MM.1S (cell line): ENCODE results near the gene LRRC45.

ENCODE experiments used
- DNase-seq: peaks from one replicate; pipeline ENCODE4 v3.0.0-alpha.2; 2015
- H2AFZ ChIP-seq: fragments of 300-600 bp; sonication (generic); 2 replicates; pipeline ENCODE4 v1.6.0; 2016; ENCODE audit warnings: antibody characterized with exemption, low read length
- H3F3A ChIP-seq: fragments of 300-600 bp; sonication (generic); 2 replicates; pipeline ENCODE4 v1.6.1; 2016; ENCODE audit warnings: mild to moderate bottlenecking, antibody characterized with exemption, low read length, moderate library complexity, mixed read lengths; ENCODE audit not compliant: insufficient read depth
- H3K27ac ChIP-seq: fragments of 300-600 bp; sonication (generic); 2 replicates; pipeline ENCODE4 v1.5.1; 2016; ENCODE audit warnings: mild to moderate bottlenecking, low read length
- H3K27me3 ChIP-seq: fragments of 300-600 bp; sonication (generic); replicated peaks from 2 replicates; pipeline ENCODE4 v1.6.0; 2016; ENCODE audit warnings: low read length; ENCODE audit not compliant: insufficient read depth
- H3K36me3 ChIP-seq: fragments of 300-600 bp; sonication (generic); replicated peaks from 2 replicates; pipeline ENCODE4 v1.6.1; 2016; ENCODE audit warnings: mild to moderate bottlenecking, low read length, mixed read lengths; ENCODE audit not compliant: insufficient read depth
- H3K4me1 ChIP-seq: fragments of 300-600 bp; sonication (generic); 2 replicates; pipeline ENCODE4 v1.6.1; 2016; ENCODE audit warnings: low read length, mixed read lengths
- H3K4me2 ChIP-seq: fragments of 300-600 bp; sonication (generic); 2 replicates; pipeline ENCODE4 v1.6.0; 2016; ENCODE audit warnings: low read depth, low read length
- H3K4me3 ChIP-seq: fragments of 300-600 bp; sonication (generic); 2 replicates; pipeline ENCODE4 v1.5.1; 2016; ENCODE audit warnings: low read length, mixed read lengths
- H3K79me2 ChIP-seq: fragments of 300-600 bp; sonication (generic); 2 replicates; pipeline ENCODE4 v1.6.1; 2016; ENCODE audit warnings: mixed run types, low read length, mixed read lengths
- H3K9ac ChIP-seq: fragments of 300-600 bp; sonication (generic); 2 replicates; pipeline ENCODE4 v1.6.1; 2016; ENCODE audit warnings: low read length, mixed read lengths
- H3K9me2 ChIP-seq: fragments of 300-600 bp; sonication (generic); replicated peaks from 2 replicates; pipeline ENCODE4 v1.6.1; 2016; ENCODE audit warnings: mild to moderate bottlenecking, low read length, mixed read lengths; ENCODE audit not compliant: insufficient read depth
- H3K9me3 ChIP-seq: fragments of 300-600 bp; sonication (generic); replicated peaks from 2 replicates; pipeline ENCODE4 v1.6.1; 2016; ENCODE audit warnings: mild to moderate bottlenecking, low read length, mixed read lengths; ENCODE audit not compliant: insufficient read depth
- H4K20me1 ChIP-seq: fragments of 300-600 bp; sonication (generic); 2 replicates; pipeline ENCODE4 v1.6.1; 2016; ENCODE audit warnings: mild to moderate bottlenecking, low read length, moderate library complexity, mixed read lengths; ENCODE audit not compliant: insufficient read depth
- CTCF ChIP-seq: fragments of 300-600 bp; sonication (generic); IDR thresholded peaks from 2 replicates; pipeline ENCODE4 v1.5.1; 2016; ENCODE audit warnings: antibody characterized with exemption, low read length, mixed read lengths
- EZH2 ChIP-seq: fragments of 300-600 bp; sonication (generic); optimal IDR thresholded peaks from 2 replicates; pipeline ENCODE3; 2017; ENCODE audit warnings: low read depth, mild to moderate bottlenecking, antibody characterized with exemption, low read length, mixed read lengths
- EZH2phosphoT487 ChIP-seq: fragments of 300-600 bp; sonication (generic); IDR thresholded peaks from 2 replicates; pipeline ENCODE4 v1.6.1; 2018; ENCODE audit warnings: antibody characterized with exemption, low read length

LRRC45 gene

GRCh38 chr17:82079001-82079677, 56.0 kb downstream of the LRRC45 start:
- H4K20me1 ChIP-seq = no peaks in the 10 kb centered on the region

GRCh38 chr17:82080048-82080788, 57.1 kb downstream of the LRRC45 start:
- Histone ChIP-seq H3K27ac (no peak overlapping the region), H3K9ac (no peak overlapping the region), H3K4me2 (no peak overlapping the region), H3K36me3 (peaks cover 13% of the 10 kb centered on the region), H3K4me3 (no peak overlapping the region), H3K4me1 (no peaks in the 10 kb centered on the region), H2AFZ (no peak overlapping the region), H3K9me3 (no peaks in the 10 kb centered on the region), H3K27me3 (no peaks in the 10 kb centered on the region), H4K20me1 (no peaks in the 10 kb centered on the region), H3K9me2 (no peaks in the 10 kb centered on the region), H3K79me2 (no peaks in the 10 kb centered on the region), H3F3A (peaks cover 3% of the 10 kb centered on the region; the same call in 1 of the 2 replicates)
- DNase-seq = no peak
- TF ChIP-seq EZH2 = no peak
- no peak for TF ChIP-seq CTCF
- TF ChIP-seq EZH2phosphoT487 = no peak

More at GRCh38 chr17:82079001-82079677, 56.0 kb downstream of the LRRC45 start:
- no peak overlapping the region for H3K9ac ChIP-seq
- no peak overlapping the region for H2AFZ ChIP-seq
- H3F3A ChIP-seq = peaks cover 3% of the 10 kb centered on the region; the same call in 1 of the 2 replicates
- H3K27ac ChIP-seq = no peak overlapping the region
- peaks cover 11% of the 10 kb centered on the region for H3K36me3 ChIP-seq
- H3K4me1 ChIP-seq = no peaks in the 10 kb centered on the region
- no peak overlapping the region for H3K4me2 ChIP-seq
- DNase-seq = no peak
- H3K79me2 ChIP-seq = no peaks in the 10 kb centered on the region
- H3K9me3 ChIP-seq = no peaks in the 10 kb centered on the region
- H3K9me2 ChIP-seq = no peaks in the 10 kb centered on the region
- no peak for TF ChIP-seq EZH2phosphoT487
- TF ChIP-seq CTCF = no peak
- TF ChIP-seq EZH2 = no peak
- no peaks in the 10 kb centered on the region for H3K27me3 ChIP-seq
- H3K4me3 ChIP-seq = no peak overlapping the region
